Measurements from ENCODE around the gene XIRP1.
"Not testable (repeated sequence)": the region's sequence is repeated elsewhere in the genome, so short reads cannot be mapped to it uniquely, and the experiment has no call there.

The XIRP1 gene

GRCh38 chr3:39192490-39193092 lies at the start of gene XIRP1:
XIRP1 (minus strand) TSS chr3:39192595; CDS start chr3:39189445, 3,150 bp downstream.
- DNase-seq (ENCODE audit: low read depth): no peak

- DNase-seq (ENCODE audit: low read depth): no peak
These were observed 49.2 kb upstream of the XIRP1 start for GRCh38 chr3:39241561-39241960.

- DNase-seq (ENCODE audit: low read depth): no peak
These were observed 44.6 kb upstream of the XIRP1 start for GRCh38 chr3:39237027-39237426.

GRCh38 chr3:39234651-39235050 lies 42.3 kb upstream of the XIRP1 start:
- DNase-seq (ENCODE audit: low read depth): no peak

- no peak for DNase-seq (ENCODE audit: low read depth)
These were observed 40.5 kb upstream of the XIRP1 start for GRCh38 chr3:39232859-39233258.

- DNase-seq (ENCODE audit: low read depth): no peak
These were observed 38.1 kb upstream of the XIRP1 start for GRCh38 chr3:39230453-39230852.

- no peak for DNase-seq (ENCODE audit: low read depth)
These were observed 36.1 kb upstream of the XIRP1 start for GRCh38 chr3:39228496-39228895.

- DNase-seq (ENCODE audit: low read depth): not testable (repeated sequence)
These were observed 35.2 kb upstream of the XIRP1 start for GRCh38 chr3:39227596-39227995.

GRCh38 chr3:39226106-39226741 lies 33.8 kb upstream of the XIRP1 start:
- DNase-seq (ENCODE audit: low read depth): no peak

- DNase-seq (ENCODE audit: low read depth): no peak
These were observed 31.9 kb upstream of the XIRP1 start for GRCh38 chr3:39224288-39224687.

GRCh38 chr3:39222939-39223338 lies 30.5 kb upstream of the XIRP1 start:
- no peak for DNase-seq (ENCODE audit: low read depth)

GRCh38 chr3:39222462-39222861 lies 30.1 kb upstream of the XIRP1 start:
- no peak for DNase-seq (ENCODE audit: low read depth)

- DNase-seq (ENCODE audit: low read depth): no peak
These were observed 28.7 kb upstream of the XIRP1 start for GRCh38 chr3:39221141-39221530.

- DNase-seq (ENCODE audit: low read depth): no peak
These were observed 28.2 kb upstream of the XIRP1 start for GRCh38 chr3:39220407-39221140.

- DNase-seq (ENCODE audit: low read depth): no peak
These were observed 27.3 kb upstream of the XIRP1 start for GRCh38 chr3:39219702-39220101.

GRCh38 chr3:39216176-39216790 lies 23.9 kb upstream of the XIRP1 start:
- no peak for DNase-seq (ENCODE audit: low read depth)

GRCh38 chr3:39213613-39214012 lies 21.2 kb upstream of the XIRP1 start:
- no peak for DNase-seq (ENCODE audit: low read depth)

- DNase-seq (ENCODE audit: low read depth): no peak
These were observed 20.3 kb upstream of the XIRP1 start for GRCh38 chr3:39212665-39213064.

- no peak for DNase-seq (ENCODE audit: low read depth)
These were observed 19.1 kb upstream of the XIRP1 start for GRCh38 chr3:39211332-39212130.

- DNase-seq (ENCODE audit: low read depth): no peak
These were observed 17.7 kb upstream of the XIRP1 start for GRCh38 chr3:39210078-39210477.

GRCh38 chr3:39209329-39209970 lies 17.1 kb upstream of the XIRP1 start:
- DNase-seq (ENCODE audit: low read depth): no peak

All from non-pigmented ciliary epithelial cell (primary cell).